Middle frontal gyrus (tissue), 1 donor: Measurements from ENCODE around the gene ADARB2.

Experiments used
- DNase-seq: peaks from one replicate; pipeline ENCODE4 v3.0.0-alpha.2; 2015; ENCODE audit warnings: low spot score; ENCODE audit errors: extremely low spot score

ADARB2 gene

GRCh38 chr10:1664333-1664964 lies 72.9 kb downstream of the ADARB2 start:
- no peak for DNase-seq

DNA sequence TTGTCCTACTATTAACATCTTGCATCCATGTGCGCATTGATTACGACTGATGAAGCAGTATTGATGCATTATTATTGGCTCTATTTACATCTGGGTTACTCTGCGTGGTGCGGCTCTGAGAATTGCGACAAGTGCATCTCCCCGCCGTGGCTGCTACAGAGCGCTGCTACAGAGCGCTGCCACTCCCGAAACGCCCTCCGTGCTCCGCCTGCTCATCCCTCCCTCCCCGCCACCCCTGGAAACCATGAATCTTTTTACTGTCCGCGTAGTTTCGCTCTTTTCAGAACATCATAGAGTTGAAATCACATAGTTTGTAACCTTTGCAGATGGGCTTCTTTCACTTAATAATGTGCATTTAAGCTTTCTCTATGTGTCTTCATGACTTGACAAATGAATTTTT lies 74.1 kb downstream of the ADARB2 start:
- DNase-seq: no peak

DNA sequence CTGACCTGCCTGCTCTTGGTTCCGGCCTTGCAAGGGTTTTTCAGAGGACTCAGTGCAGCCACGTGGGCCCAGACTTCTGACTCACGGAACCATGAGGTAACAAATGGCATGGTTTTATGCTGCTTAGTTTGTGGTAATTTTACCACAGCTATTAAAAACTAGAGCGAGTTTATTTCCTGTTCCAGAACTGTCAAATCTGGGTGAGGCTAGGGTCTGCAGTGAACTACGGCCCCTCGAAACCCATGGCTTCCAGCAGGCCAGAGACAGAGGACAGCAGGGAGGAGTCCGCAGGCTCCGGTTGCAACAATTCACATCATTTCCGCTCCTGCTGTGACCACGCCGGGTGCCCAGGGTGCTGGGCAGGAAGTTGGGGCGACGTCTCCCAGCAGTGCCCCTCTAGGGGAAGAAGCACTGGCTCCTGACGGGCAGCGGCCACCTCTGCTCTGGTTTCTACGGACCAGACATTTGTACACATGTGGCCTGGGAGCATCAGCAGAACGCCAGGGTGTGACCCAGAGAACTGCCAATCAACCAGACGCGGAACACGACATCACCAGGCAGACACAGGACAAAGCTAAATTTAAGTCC lies 74.8 kb downstream of the ADARB2 start:
- no peak for DNase-seq

GRCh38 chr10:1661859-1662437 lies 75.4 kb downstream of the ADARB2 start:
- no peak for DNase-seq

GRCh38 chr10:1661416-1661815 lies 75.9 kb downstream of the ADARB2 start:
- no peak for DNase-seq

GRCh38 chr10:1660815-1661214 lies 76.5 kb downstream of the ADARB2 start:
- no peak for DNase-seq

DNA sequence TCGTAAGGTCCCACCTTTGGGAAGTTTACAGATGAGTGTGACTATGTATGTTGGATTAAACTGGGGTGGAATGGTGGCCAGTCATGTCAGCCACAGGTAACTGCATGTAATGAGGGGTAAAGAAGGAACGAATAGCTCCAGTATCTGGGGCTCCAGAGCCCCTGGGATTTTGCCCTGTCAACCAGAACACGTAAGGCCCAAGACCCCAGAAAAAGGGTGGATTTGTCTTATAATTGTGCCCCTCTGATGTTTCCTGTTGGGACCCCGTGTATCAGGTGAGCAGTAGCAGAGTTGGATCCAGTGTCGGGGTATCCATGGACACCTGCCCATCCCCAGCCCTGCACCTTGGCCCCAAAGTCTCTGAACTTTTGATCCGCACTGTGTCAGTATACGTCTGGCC lies 76.9 kb downstream of the ADARB2 start:
- no peak for DNase-seq

DNA sequence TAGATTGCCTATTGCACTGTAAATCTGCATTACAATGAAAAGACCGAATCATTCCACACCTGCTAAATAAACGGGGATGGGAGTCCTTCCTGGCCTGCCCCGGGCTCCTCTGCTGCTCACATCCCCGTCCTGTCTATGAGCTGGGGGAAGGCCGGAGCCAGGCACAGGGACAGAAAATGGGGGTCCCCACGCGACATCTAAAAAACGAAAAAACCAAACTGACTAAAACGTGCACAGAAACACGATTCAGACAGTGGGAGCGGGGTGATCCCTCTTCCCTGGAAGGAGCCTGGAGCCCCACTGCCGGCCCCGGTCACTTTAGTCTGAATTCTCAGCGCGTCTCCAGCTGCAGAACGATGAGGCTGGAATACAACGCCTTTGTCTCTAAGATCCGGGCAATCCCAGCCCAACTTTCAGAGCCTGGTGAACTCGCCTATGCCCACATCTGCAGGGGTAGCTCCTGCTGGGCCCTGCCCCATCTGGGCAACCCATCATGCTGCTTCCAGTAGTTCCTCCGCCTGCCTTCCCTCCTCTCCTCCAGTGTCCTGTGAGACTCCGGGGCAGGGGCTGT lies 78.0 kb downstream of the ADARB2 start:
- DNase-seq: no peak

DNA sequence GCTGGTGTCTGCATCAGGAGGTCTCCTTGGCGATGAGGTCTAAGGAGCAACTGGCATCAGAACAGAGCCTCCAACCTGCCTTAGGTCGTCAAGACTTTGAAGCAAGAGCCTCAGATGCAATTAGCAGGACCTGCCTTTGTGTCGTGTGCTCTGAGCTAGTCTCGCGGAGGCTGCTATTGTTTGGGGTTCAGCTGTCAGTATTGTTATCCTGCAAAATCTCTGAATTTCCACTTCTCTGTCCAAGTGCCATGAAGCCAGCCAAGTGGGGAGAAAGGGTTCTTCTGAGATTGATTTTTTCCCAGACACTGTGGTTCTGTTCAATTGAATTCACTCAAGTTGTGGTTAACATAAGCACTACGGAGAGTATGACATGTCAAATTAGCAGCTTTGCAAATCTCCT lies 78.7 kb downstream of the ADARB2 start:
- DNase-seq: no peak

GRCh38 chr10:1657479-1657878 lies 79.8 kb downstream of the ADARB2 start:
- DNase-seq: no peak

- no peak for DNase-seq
Observed at GRCh38 chr10:1655367-1655766, 82.0 kb downstream of the ADARB2 start.

- DNase-seq: no peak
Observed at GRCh38 chr10:1654811-1655356, 82.4 kb downstream of the ADARB2 start.

DNA sequence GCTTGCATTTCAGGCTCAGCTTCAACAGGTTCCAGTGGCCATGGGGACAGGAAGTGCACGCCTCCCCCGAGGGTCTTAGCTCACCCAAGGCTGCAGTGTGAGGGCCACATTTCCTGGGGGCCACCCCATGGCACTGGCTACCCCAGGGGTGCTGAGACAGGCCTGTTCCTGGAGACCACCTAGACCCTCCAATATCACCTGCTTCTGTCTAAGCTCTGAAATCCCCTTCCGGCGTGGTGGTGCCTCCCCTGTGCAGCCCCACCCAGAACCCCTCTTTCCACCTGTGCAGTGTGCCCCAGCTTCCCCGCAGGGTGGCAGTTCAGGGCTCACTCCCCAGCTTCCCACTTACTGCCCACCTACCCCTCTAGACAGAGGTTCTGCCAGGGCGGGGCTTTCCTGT lies 83.1 kb downstream of the ADARB2 start:
- no peak for DNase-seq

GRCh38 chr10:1653321-1653720 lies 84.0 kb downstream of the ADARB2 start:
- no peak for DNase-seq

DNA sequence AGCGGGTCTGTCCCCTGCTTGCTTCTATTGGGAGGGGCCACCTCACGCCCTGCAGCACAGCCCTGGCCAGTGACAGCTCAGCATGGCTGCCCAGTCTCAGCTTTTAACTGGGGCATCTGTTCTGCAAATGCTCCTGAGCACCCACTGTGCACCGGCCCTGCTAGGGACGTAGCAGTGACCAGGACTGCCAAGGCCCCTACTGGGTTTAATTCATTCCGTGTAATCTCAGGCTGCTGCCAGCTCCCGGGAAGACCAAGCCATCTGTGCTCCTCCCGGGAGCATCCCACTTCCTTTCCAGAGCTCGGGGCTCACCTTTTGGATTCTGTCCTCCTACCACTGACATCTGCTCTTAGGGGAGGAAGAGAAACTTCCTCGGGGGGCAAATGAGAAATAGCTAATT lies 85.2 kb downstream of the ADARB2 start:
- DNase-seq: no peak

- DNase-seq: no peak
Observed at GRCh38 chr10:1651270-1651966, 85.9 kb downstream of the ADARB2 start.

DNA sequence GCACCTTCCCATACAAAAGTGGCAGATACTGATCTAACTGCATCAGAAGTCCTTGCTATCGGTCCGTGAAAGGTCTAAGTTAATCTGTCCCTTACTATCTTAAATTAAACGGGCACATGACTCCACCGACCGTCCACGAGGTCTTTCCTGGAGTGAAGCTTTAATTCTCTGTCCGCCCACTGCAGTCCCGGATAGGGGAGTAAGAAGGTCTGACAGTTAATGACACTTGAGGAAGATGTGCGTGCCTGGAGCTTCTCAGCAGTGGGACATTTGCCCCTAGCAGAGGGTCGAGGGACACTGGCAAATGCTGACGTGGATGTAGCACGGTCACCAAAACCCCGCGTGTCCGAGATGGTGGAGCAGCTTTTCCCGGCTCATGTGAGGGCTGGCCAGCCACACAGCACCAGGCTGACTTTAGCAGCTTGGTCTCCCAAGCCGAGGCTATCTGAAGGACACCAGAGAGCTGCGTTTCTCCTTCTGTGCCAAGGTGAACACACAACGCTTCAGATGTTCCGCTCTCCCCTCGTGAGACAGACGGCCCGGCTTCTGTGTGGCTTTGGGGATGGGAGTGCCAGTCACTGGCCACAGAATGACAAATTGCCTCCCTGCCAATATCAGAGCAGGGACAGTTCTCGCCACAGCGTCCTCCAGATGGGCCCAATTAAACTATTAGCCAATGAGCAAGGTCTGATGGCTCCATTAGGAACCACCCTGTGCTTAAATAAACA lies 86.6 kb downstream of the ADARB2 start:
- DNase-seq: no peak

DNA sequence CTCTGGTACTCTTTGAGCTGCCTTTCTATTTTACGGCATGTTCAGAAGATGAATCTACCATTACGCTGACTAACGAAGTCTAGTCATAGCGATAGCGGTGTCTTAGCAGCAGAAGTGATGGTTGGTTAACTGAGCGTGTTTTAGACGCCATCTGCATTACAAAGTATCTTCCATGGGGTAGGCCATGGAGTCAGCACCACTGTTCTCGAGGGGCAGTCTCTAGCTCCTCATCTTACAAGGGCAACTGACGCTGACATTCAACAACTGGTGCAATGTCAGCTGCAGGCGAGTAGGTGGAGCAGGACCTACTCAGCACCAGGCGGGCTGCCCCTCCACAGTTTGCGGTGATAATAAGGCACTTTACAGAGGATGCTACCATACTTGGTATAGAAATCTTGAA lies 88.7 kb downstream of the ADARB2 start:
- no peak for DNase-seq

DNA sequence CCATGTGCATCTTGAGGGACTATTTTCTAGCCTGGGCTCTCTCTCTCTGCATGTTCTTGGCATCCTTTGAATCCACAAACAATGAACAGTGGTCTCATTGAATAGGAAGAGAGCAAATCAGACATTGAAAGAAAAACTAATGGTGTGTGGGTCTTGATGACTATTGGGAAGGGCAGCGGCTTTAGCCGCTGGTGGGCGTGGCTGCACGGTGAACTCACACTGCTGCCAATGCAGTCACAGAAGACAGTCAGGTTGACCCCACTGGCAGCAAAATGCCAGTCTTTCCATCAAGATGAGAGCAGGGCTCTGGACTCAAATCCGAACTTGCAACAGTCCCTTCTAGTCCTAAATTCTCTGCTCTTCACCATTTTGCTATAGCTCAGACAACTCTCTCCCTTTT lies 91.0 kb downstream of the ADARB2 start:
- no peak for DNase-seq

- DNase-seq: no peak
Observed at GRCh38 chr10:1645896-1646295, 91.4 kb downstream of the ADARB2 start.

DNA sequence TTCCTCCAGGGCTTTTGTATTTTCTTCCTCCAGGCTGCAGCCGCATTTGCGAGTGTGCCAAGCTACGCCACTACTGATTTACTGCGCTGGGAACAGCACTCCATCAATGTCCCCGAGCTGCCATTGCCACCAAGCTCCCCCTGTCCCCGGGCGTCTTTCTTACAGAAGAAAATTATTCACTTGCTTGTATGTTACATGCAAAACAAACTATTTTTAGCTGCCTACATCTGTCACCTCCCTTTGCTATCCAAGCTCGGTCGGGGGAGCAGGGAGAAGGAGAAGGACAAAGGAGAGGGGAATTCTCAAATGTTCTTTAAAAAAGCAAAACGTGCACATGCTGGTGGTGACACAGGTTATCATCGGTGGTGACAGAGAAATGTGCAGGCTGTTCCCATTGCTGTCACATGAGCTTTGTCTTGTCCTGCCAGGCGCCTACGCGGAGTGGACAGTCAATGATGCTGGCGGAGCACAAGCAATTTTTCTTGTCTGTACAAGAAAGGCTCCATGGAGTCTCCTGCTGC lies 93.1 kb downstream of the ADARB2 start:
- DNase-seq: no peak
